Heart right ventricle (tissue), 16 donors: ENCODE data around the gene ZXDC. TPM values are rescaled to one million over a fixed set of nuclear protein-coding genes. Genes with fewer than 3 reads are reported as not detected.

Experiments used
- ATAC-seq, 8 donors: fragments of 200-7000 bp; cut with Tn5 transposase; one replicate each; pipeline ENCODE4 v1.9.1; 2020; ENCODE audit warnings: mild to moderate bottlenecking in 8 of 8, moderate library complexity in 8 of 8, moderate number of reproducible peaks in 1 of 8
- DNase-seq, 2 donors: peaks; one replicate each; pipeline ENCODE4 v3.0.0-alpha.2; 2020
- H3K27ac ChIP-seq, 10 donors: fragments of 200-600 bp; sonication (generic) in 2 of 10; one replicate each; pipeline versions ENCODE4 v1.5.0 to v1.8.0; 2020 to 2022; ENCODE audit warnings: mild to moderate bottlenecking in 3 of 10
- H3K27me3 ChIP-seq, 7 donors: fragments of 200-600 bp; one replicate each; pipeline ENCODE4 v1.8.0; 2021 to 2022; ENCODE audit warnings: mild to moderate bottlenecking in 2 of 7
- H3K36me3 ChIP-seq, 9 donors: fragments of 200-600 bp; sonication (generic) in 1 of 9; one replicate each; pipeline versions ENCODE4 v1.5.0 to v1.8.0; 2020 to 2022; ENCODE audit warnings: mild to moderate bottlenecking in 2 of 9
- H3K4me1 ChIP-seq, 9 donors: fragments of 200-600 bp; sonication (generic) in 1 of 9; one replicate each; pipeline versions ENCODE4 v1.5.0 to v1.8.0; 2020 to 2022; ENCODE audit warnings: mild to moderate bottlenecking in 4 of 9
- H3K4me3 ChIP-seq, 10 donors: fragments of 200-600 bp; sonication (generic) in 2 of 10; one replicate each; pipeline versions ENCODE4 v1.5.0 to v1.8.0; 2020 to 2022; ENCODE audit warnings: mild to moderate bottlenecking in 7 of 10, moderate library complexity in 2 of 10
- H3K9me3 ChIP-seq, 11 donors: fragments of 200-600 bp in 10 of 11; sonication (generic) in 2 of 11; one replicate each; pipeline versions ENCODE4 v1.5.0 to v1.8.0; 2013 to 2022; ENCODE audit warnings: mild to moderate bottlenecking in 2 of 11, control low read depth in 1 of 11, moderate library complexity in 1 of 11
- CTCF ChIP-seq, 9 donors: fragments of 200-600 bp; sonication (generic) in 2 of 9; IDR thresholded peaks; one replicate each; pipeline versions ENCODE4 v1.5.0 to v1.8.0; 2021 to 2022; ENCODE audit warnings: antibody characterized with exemption in 9 of 9, mild to moderate bottlenecking in 5 of 9, moderate library complexity in 1 of 9
- WGBS, 2 donors: extraction: QIAGEN DNeasy Blood & Tissue Kit; methylation state at CpG; one replicate each; pipeline ENCODE4 v1.1.7; 2013; ENCODE audit warnings: inconsistent platforms in 1 of 2; 5-methylcytosine and 5-hydroxymethylcytosine counted together
- intact Hi-C, 10 donors: fragments of 100-400 bp; cut with DNase I; formaldehyde crosslinking; loops; one replicate each; pipeline versions ENCODE4 v1.11.1 to v1.14.2; 2022
- polyA plus RNA-seq, 2 donors: library from polyadenylated mRNA; stranded (reverse); fragments of 200-250 nt; gene quantifications; one replicate each; pipeline ENCODE4 v1.2.3, GENCODE V29; 2013
- total RNA-seq, 10 donors: library from RNA; stranded (reverse); fragmentation: NEBNext Ultra II Directional in 3 of 10; extraction: Animal tissue kit (Norgen Biotek cat#: 25700) in 3 of 10; gene quantifications; one replicate each; pipeline versions ENCODE4 v1.2.1 to v1.2.4, GENCODE V29; 2021 to 2023
- donor health status: Arrhythmogenic right ventricular cardiomyopathy.
- donor health status: ischemic (EF 13 %, LVEDD 7.1; RV severe dilation, severe dysfunction).
- donor health status: healthy with polysubstance abuse.
- donor health status: DM: no; HTN: yes; CAD: no.
- donor health status: DM: no; HTN: no; CAD: no.
- donor health status: ischemic (EF 25% LVEDD 6.9; RV normal size, moderate dysfunction).
- donor health status: ischemic (EF 25% LVEDD 5.7; RV mildly dilated, moderate dysfunction).
- donor health status: healthy.
- donor health status: DM: yes; HTN: yes; CAD: no.
- donor health status: Ischemic cardiomyopathy.
- donor health status: ischemic (EF 35%, LVEDD 5.7; RV mildly dilated, moderate dysfunction).
- donor health status: nonischemic (EF 11% LVEDD 7.7; RV severe dilation, severe dysfunction).
- donor health status: DM: yes; HTN: yes; CAD: no.
- donor health status: PGD.
- donor health status: ischemic (EF 29% LVEDD 5.4; RV normal size, mild dysfunction).
- donor health status: nonischemic (EF 23%, LVEDD 6.1; RV moderate dilation, normal function).

The ZXDC gene
- total and polyA plus RNA-seq, 12 donors, result 6.6 to 25.4 (median 19.4) TPM

- Histone ChIP-seq H3K27ac (no peak overlapping the region), H3K36me3 (no peaks in the 10 kb centered on the region), H3K9me3 (no peaks in the 10 kb centered on the region), H3K27me3 (no peaks in the 10 kb centered on the region), H3K4me1 (no peaks in the 10 kb centered on the region), H3K4me3 (no peak overlapping the region)
- intact Hi-C loops, result no loop called here
- no peak for ATAC-seq
- TF ChIP-seq CTCF (IDR thresholded peaks at IDR 0.05), result no peak
- WGBS, 2 donors, result 91 to 94% methylated on average over 9 of the region's 9 CpGs
- DNase-seq, result no peak
Measured at GRCh38 chr3:126499401-126499800, 23.7 kb upstream of the ZXDC start.

- no peak for TF ChIP-seq CTCF (IDR thresholded peaks at IDR 0.05)
- DNase-seq (no peak), ATAC-seq (no peak)
- WGBS, 2 donors, result 63 to 79% methylated on average over 10 of the region's 10 CpGs
- no peaks in the 10 kb centered on the region for H3K4me1 ChIP-seq
- H3K9me3 ChIP-seq, result no peaks in the 10 kb centered on the region
- no peaks in the 10 kb centered on the region for H3K27me3 ChIP-seq
- intact Hi-C loops, result no loop called here
- H3K4me3 ChIP-seq, result no peak overlapping the region
- H3K36me3 ChIP-seq, result no peaks in the 10 kb centered on the region
- no peak overlapping the region for H3K27ac ChIP-seq
Measured at GRCh38 chr3:126498929-126499328, 23.2 kb upstream of the ZXDC start.

DNA sequence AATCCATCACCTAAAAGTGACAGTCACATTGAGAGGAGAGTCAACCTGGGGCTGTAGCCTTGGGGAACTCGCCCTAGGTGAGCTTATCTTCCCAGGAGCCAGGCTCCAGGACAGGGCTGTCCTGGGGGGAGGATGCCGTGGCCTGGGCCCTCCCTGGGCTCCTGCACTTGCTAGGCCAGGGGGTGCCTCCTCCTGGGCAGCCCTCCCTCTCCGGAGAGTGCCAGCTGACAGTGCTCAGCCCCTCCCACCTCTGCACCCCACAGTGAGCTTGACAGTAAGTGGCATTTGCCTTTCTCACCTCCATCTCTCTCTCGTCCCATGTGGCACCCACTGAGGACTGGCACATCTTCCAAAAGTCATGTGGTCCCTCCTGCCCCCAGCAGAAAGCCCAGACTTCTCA, 22.8 kb upstream of the ZXDC start:
- no peak for DNase-seq
- no peak overlapping the region for H3K27ac ChIP-seq
- H3K4me3 ChIP-seq, result no peak overlapping the region
- intact Hi-C loops, result no loop called here
- no peaks in the 10 kb centered on the region for H3K27me3 ChIP-seq
- no peaks in the 10 kb centered on the region for H3K36me3 ChIP-seq
- ATAC-seq, result peak in 1 of 8 donors; percentile 9
- no peaks in the 10 kb centered on the region for H3K9me3 ChIP-seq
- TF ChIP-seq CTCF (IDR thresholded peaks at IDR 0.05), result no peak
- H3K4me1 ChIP-seq, result no peaks in the 10 kb centered on the region
- WGBS, 2 donors, result 70 to 77% methylated on average over 4 of the region's 4 CpGs

GRCh38 chr3:126497956-126498355, 22.3 kb upstream of the ZXDC start:
- ATAC-seq (no peak), DNase-seq (no peak)
- Histone ChIP-seq H3K36me3 (no peaks in the 10 kb centered on the region), H3K4me1 (no peaks in the 10 kb centered on the region), H3K9me3 (no peaks in the 10 kb centered on the region), H3K27me3 (no peaks in the 10 kb centered on the region), H3K27ac (no peak overlapping the region), H3K4me3 (no peak overlapping the region)
- 92 to 93% methylated on average over 6 of the region's 6 CpGs for WGBS, 2 donors
- no peak for TF ChIP-seq CTCF (IDR thresholded peaks at IDR 0.05)
- intact Hi-C loops, result no loop called here
